Measurements from ENCODE around the gene RFX2. TPM values are rescaled to one million over a fixed set of nuclear protein-coding genes. Genes with fewer than 3 reads are reported as not detected.

The RFX2 gene
- total RNA-seq, 4 donors from 2014 or later: 25.5 to 49.9 (median 32.8) TPM

GRCh38 chr19:5954293-5954692 lies 156.0 kb downstream of the RFX2 start:
- intact Hi-C loops (cut with DNase I): no loop called here
- Histone ChIP-seq H3K27me3 (no peaks in the 10 kb centered on the region), H3K4me1 (peaks cover 97 to 100% (median 100%) of the 10 kb centered on the region in 4 donors), H3K4me3 (peak overlapping the region in 3 of 4 donors; percentile 6 to 36 (median 26)), H3K9me3 (no peaks in the 10 kb centered on the region), H3K27ac (replicated peaks in 1 of 4) (peak overlapping the region; percentile 79 to 85 (median 84)), H3K36me3 (peaks cover 0 to 10% (median 3%) of the 10 kb centered on the region in 4 donors)
- WGBS: 31% methylated on average over 6 of the region's 6 CpGs
- no peak for DNase-seq (ENCODE audit: extremely low spot score)
- no peak for TF ChIP-seq CTCF (IDR thresholded peaks at IDR 0.05)
- no peak for TF ChIP-seq POLR2AphosphoS5 (IDR thresholded peaks at IDR 0.05)
- TF ChIP-seq EP300 (IDR thresholded peaks at IDR 0.05): no peak
- no peak for TF ChIP-seq POLR2A (IDR thresholded peaks at IDR 0.05; ENCODE audit: low read depth)

GRCh38 chr19:5953680-5954213 lies 156.6 kb downstream of the RFX2 start:
- WGBS: 32% methylated on average over 12 of the region's 17 CpGs
- DNase-seq (ENCODE audit: extremely low spot score): no peak
- peak overlapping the region; percentile 79 to 85 (median 84) for H3K27ac ChIP-seq (replicated peaks in 1 of 4)
- peaks cover 99 to 100% (median 100%) of the 10 kb centered on the region in 4 donors for H3K4me1 ChIP-seq
- TF ChIP-seq EP300 (IDR thresholded peaks at IDR 0.05) (no peak), POLR2AphosphoS5 (IDR thresholded peaks at IDR 0.05) (no peak), CTCF (IDR thresholded peaks at IDR 0.05) (no peak), POLR2A (IDR thresholded peaks at IDR 0.05; ENCODE audit: low read depth) (no peak)
- H3K36me3 ChIP-seq: peaks cover 0 to 10% (median 3%) of the 10 kb centered on the region in 4 donors
- no peaks in the 10 kb centered on the region for H3K9me3 ChIP-seq
- peak overlapping the region in 1 of 4 donors; percentile 26 for H3K4me3 ChIP-seq
- no peaks in the 10 kb centered on the region for H3K27me3 ChIP-seq
- intact Hi-C loops (cut with DNase I): no loop called here

GRCh38 chr19:5953030-5953589 lies 157.2 kb downstream of the RFX2 start:
- DNase-seq (ENCODE audit: extremely low spot score): no peak
- Histone ChIP-seq H3K4me3 (peak overlapping the region in 1 of 4 donors; percentile 26), H3K36me3 (peaks cover 0 to 10% (median 3%) of the 10 kb centered on the region in 4 donors), H3K27ac (replicated peaks in 1 of 4) (peak overlapping the region; percentile 79 to 85 (median 84)), H3K27me3 (no peaks in the 10 kb centered on the region), H3K4me1 (peaks cover 99 to 100% (median 100%) of the 10 kb centered on the region in 4 donors), H3K9me3 (no peaks in the 10 kb centered on the region)
- intact Hi-C loops (cut with DNase I): no loop called here
- TF ChIP-seq POLR2A (IDR thresholded peaks at IDR 0.05; ENCODE audit: low read depth) (no peak), POLR2AphosphoS5 (IDR thresholded peaks at IDR 0.05) (no peak)
- WGBS: 41% methylated on average over 5 of the region's 5 CpGs

GRCh38 chr19:5952193-5953029 lies 157.9 kb downstream of the RFX2 start:
- Histone ChIP-seq H3K9me3 (no peaks in the 10 kb centered on the region), H3K27me3 (no peaks in the 10 kb centered on the region), H3K4me1 (peaks cover 99 to 100% (median 100%) of the 10 kb centered on the region in 4 donors), H3K27ac (replicated peaks in 1 of 4) (peak overlapping the region; percentile 79 to 85 (median 84)), H3K36me3 (peaks cover 0 to 10% (median 3%) of the 10 kb centered on the region in 4 donors), H3K4me3 (no peak overlapping the region)
- WGBS: 50% methylated on average over 18 of the region's 18 CpGs
- intact Hi-C loops (cut with DNase I): no loop called here
- TF ChIP-seq POLR2AphosphoS5 (IDR thresholded peaks at IDR 0.05) (no peak), EP300 (IDR thresholded peaks at IDR 0.05) (no peak), POLR2A (IDR thresholded peaks at IDR 0.05; ENCODE audit: low read depth) (no peak), CTCF (IDR thresholded peaks at IDR 0.05) (no peak)
- no peak for DNase-seq (ENCODE audit: extremely low spot score)
